A549 (cell line): ENCODE results near the gene INO80C.

Experiments used
- CBX2 ChIP-seq: fragments of 200-600 bp; sonication (generic); IDR thresholded peaks from 2 replicates; pipeline ENCODE4 v1.6.1; 2016; ENCODE audit warnings: low read depth, mild to moderate bottlenecking, borderline replicate concordance
- CTCF ChIP-seq: fragments of >200 bp; sonication (Bioruptor Twin); formaldehyde crosslinking; IDR thresholded peaks from 3 replicates; pipeline ENCODE4 v1.5.1; 2016
- EP300 ChIP-seq, 2 experiments: fragments of >200 bp; sonication (Bioruptor Twin); formaldehyde crosslinking; IDR thresholded peaks; 2 replicates in 1 of 2; 3 replicates in 1 of 2; pipeline ENCODE4 v1.6.1; 2016 to 2017
- FOSB ChIP-seq: fragments of 250-450 bp; sonication (Bioruptor Pico); IDR thresholded peaks from 2 replicates; pipeline ENCODE4 v1.5.0; 2020; ENCODE audit warnings: mild to moderate bottlenecking, moderate library complexity
- KDM1A ChIP-seq: fragments of 200-600 bp; sonication (generic); IDR thresholded peaks from 2 replicates; pipeline ENCODE4 v1.6.1; 2016; ENCODE audit warnings: low read depth, mild to moderate bottlenecking
- KDM5A ChIP-seq: fragments of 200-600 bp; sonication (generic); IDR thresholded peaks from 2 replicates; pipeline ENCODE4 v1.6.1; 2016; ENCODE audit warnings: antibody characterized with exemption, mild to moderate bottlenecking
- PHF8 ChIP-seq: fragments of 200-600 bp; sonication (generic); IDR thresholded peaks from 2 replicates; pipeline ENCODE4 v1.6.1; 2016; ENCODE audit warnings: low read depth, mild to moderate bottlenecking, antibody characterized with exemption, moderate library complexity, borderline replicate concordance
- POLR2A ChIP-seq: IDR thresholded peaks from 2 replicates; pipeline ENCODE4 v1.6.1; 2012; ENCODE audit warnings: mild to moderate bottlenecking, low read length
- POLR2AphosphoS2 ChIP-seq: conservative IDR thresholded peaks from 2 replicates; pipeline ENCODE4 v1.6.1; 2012; ENCODE audit warnings: low read length, improper control_type of control experiment, inconsistent platforms
- RCOR1 ChIP-seq: fragments of 150-350 bp; IDR thresholded peaks from 2 replicates; pipeline ENCODE4 v1.6.1; 2014; ENCODE audit warnings: antibody characterized with exemption, low read length, low read depth
- REST ChIP-seq: fragments of 200-600 bp; sonication (generic); IDR thresholded peaks from 2 replicates; pipeline ENCODE4 v1.6.1; 2016; ENCODE audit warnings: antibody characterized with exemption, mild to moderate bottlenecking, moderate library complexity
- ZC3H11A ChIP-seq: fragments of 450-650 bp; IDR thresholded peaks from 2 replicates; pipeline ENCODE4 v1.6.1; 2014; ENCODE audit warnings: antibody characterized with exemption, mild to moderate bottlenecking

DNA sequence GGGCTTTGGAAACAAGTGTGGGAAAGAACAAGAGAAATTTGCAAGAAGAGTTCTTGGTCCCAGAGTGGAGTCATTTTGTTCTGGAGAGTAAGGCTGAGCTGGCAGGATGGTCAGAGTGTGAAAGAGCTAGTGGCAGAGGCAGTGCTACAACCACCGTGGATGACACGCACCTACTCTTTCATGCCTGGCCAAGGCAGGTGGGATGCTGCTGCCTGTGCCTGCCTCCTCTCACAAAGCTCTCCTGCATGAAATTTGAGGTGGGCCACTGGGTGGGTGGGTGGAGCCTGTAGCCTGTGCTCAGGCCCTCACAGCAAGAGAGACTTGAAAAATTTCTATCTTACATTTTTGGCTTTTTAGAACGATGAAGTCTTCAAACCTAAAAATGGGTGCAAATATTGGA is 9.4 kb upstream of the INO80C start:
- TF ChIP-seq CTCF = no peak
- no peak for TF ChIP-seq PHF8
- no peak for TF ChIP-seq POLR2A
- TF ChIP-seq ZC3H11A = no peak
- no peak for TF ChIP-seq REST
- no peak for TF ChIP-seq FOSB
- no peak for TF ChIP-seq KDM5A
- TF ChIP-seq CBX2 = no peak
- TF ChIP-seq POLR2AphosphoS2 = no peak
- TF ChIP-seq RCOR1 = no peak
- TF ChIP-seq EP300 (IDR thresholded peaks at IDR 0.05) = no peak
- TF ChIP-seq KDM1A = no peak
